B cell (primary cell): ENCODE measurements around the gene P3H4. TPM values are rescaled to one million over a fixed set of nuclear protein-coding genes. Genes with fewer than 3 reads are reported as not detected.

ENCODE experiments used
- ATAC-seq: fragments of 200-7000 bp; cut with Tn5 transposase; one replicate; pipeline ENCODE4 v1.10.0; 2021; ENCODE audit warnings: low read depth, mild to moderate bottlenecking, moderate number of reproducible peaks, moderate library complexity
- CTCF ChIA-PET: fragments of 350-600 bp; sonication (Branson Sonifier 250); formaldehyde crosslinking; loops from one replicate; lab custom pipeline; 2021; ENCODE audit warnings: antibody characterized with exemption, inconsistent platforms; lab: Charles Lee
- POLR2A ChIA-PET: fragments of 350-600 bp; sonication (Branson Sonifier 250); formaldehyde crosslinking; loops from one replicate; lab custom pipeline; 2021; ENCODE audit warnings: antibody characterized with exemption; lab: Charles Lee
- DNase-seq: peaks from one replicate; pipeline ENCODE4 v3.0.0; 2013
- H2AFZ ChIP-seq: 2 replicates; pipeline ENCODE4 v1.6.1; 2012; ENCODE audit warnings: mild to moderate bottlenecking, low read depth, low read length; ENCODE audit not compliant: insufficient read depth, poor library complexity, severe bottlenecking
- H3K27ac ChIP-seq, 2 donors: 1 replicate in 1 of 2; 2 replicates in 1 of 2; pipeline ENCODE4 v1.5.1; 2012 to 2013; ENCODE audit warnings: low read length in 2 of 2, mild to moderate bottlenecking in 2 of 2, moderate library complexity in 1 of 2
- H3K27me3 ChIP-seq, 4 experiments: fragments of 200-600 bp in 1 of 4; sonication (generic) in 1 of 4; replicated peaks in 1 of 4; 1 replicate in 2 of 4; 2 replicates in 2 of 4; pipeline versions ENCODE4 v1.6.1 to v1.7.0; 2013 to 2016; ENCODE audit warnings: low read length in 3 of 4, mild to moderate bottlenecking in 2 of 4, mixed read lengths in 1 of 4, moderate library complexity in 1 of 4; ENCODE audit not compliant: insufficient read depth in 4 of 4, control insufficient read depth in 3 of 4; ENCODE audit errors: control extremely low read depth in 1 of 4
- H3K36me3 ChIP-seq, 2 experiments: replicated peaks in 1 of 2; 1 replicate in 1 of 2; 2 replicates in 1 of 2; pipeline versions ENCODE4 v1.6.1 to v1.7.1; 2013; ENCODE audit warnings: low read length in 1 of 2; ENCODE audit not compliant: insufficient read depth in 2 of 2, control insufficient read depth in 1 of 2; ENCODE audit errors: control extremely low read depth in 1 of 2, extremely low read depth in 1 of 2
- H3K4me1 ChIP-seq, 2 donors: fragments of 200-600 bp in 1 of 2; sonication (generic) in 1 of 2; 1 replicate in 1 of 2; 2 replicates in 1 of 2; pipeline versions ENCODE4 v1.5.1 to v1.6.1; 2013 to 2017; ENCODE audit warnings: low read length in 2 of 2; ENCODE audit not compliant: control insufficient read depth in 2 of 2, insufficient read depth in 2 of 2
- H3K4me2 ChIP-seq: replicated peaks from 2 replicates; pipeline ENCODE3; 2012; ENCODE audit warnings: mild to moderate bottlenecking, low read depth, low read length; ENCODE audit not compliant: poor library complexity, severe bottlenecking
- H3K4me3 ChIP-seq, 5 experiments: fragments of 200-600 bp in 1 of 5; sonication (generic) in 1 of 5; 1 replicate in 3 of 5; 2 replicates in 2 of 5; pipeline versions ENCODE4 v1.5.1 to v1.7.0; 2011 to 2016; ENCODE audit warnings: low read length in 4 of 5, mild to moderate bottlenecking in 4 of 5, low read depth in 2 of 5, control low read depth in 1 of 5, moderate library complexity in 1 of 5; ENCODE audit not compliant: insufficient read depth in 1 of 5; ENCODE audit errors: control extremely low read depth in 1 of 5, extremely low read depth in 1 of 5
- H3K79me2 ChIP-seq: fragments of 200-600 bp; sonication (generic); one replicate; pipeline ENCODE4 v1.6.0; 2016; ENCODE audit warnings: low read length; ENCODE audit not compliant: control insufficient read depth, insufficient read depth
- H3K9ac ChIP-seq: fragments of 200-600 bp; sonication (generic); 2 replicates; pipeline ENCODE4 v1.6.1; 2017; ENCODE audit warnings: mild to moderate bottlenecking, low read length, moderate library complexity
- H3K9me3 ChIP-seq, 3 donors: one replicate each; pipeline versions ENCODE4 v1.6.1 to v1.7.1; 2013; ENCODE audit warnings: low read length in 2 of 3; ENCODE audit not compliant: control insufficient read depth in 2 of 3, insufficient read depth in 1 of 3; ENCODE audit errors: control extremely low read depth in 1 of 3
- H4K20me1 ChIP-seq: 2 replicates; pipeline ENCODE4 v1.6.0; 2012; ENCODE audit warnings: mild to moderate bottlenecking, low read length; ENCODE audit not compliant: insufficient read depth, control insufficient read depth, poor library complexity, severe bottlenecking
- H3K27ac Mint-ChIP-seq: one replicate; pipeline ENCODE4 v1.8.0; 2021; ENCODE audit warnings: mixed read lengths
- H3K27me3 Mint-ChIP-seq: one replicate; pipeline ENCODE4 v1.8.0; 2021; ENCODE audit warnings: mixed read lengths
- H3K4me1 Mint-ChIP-seq: one replicate; pipeline ENCODE4 v1.8.0; 2021; ENCODE audit warnings: mixed read lengths
- H3K4me3 Mint-ChIP-seq: one replicate; pipeline ENCODE4 v1.8.0; 2021; ENCODE audit warnings: mixed read lengths
- H3K9me3 Mint-ChIP-seq: one replicate; pipeline ENCODE4 v1.8.0; 2022; ENCODE audit warnings: mixed read lengths; ENCODE audit not compliant: insufficient read depth
- CTCF ChIP-seq: fragments of 200-600 bp; IDR thresholded peaks from one replicate; pipeline ENCODE4 v1.8.0; 2022; ENCODE audit warnings: antibody characterized with exemption, mild to moderate bottlenecking
- EZH2 ChIP-seq: IDR thresholded peaks from 2 replicates; pipeline ENCODE4 v1.6.1; 2012; ENCODE audit warnings: borderline replicate concordance, low read depth, mild to moderate bottlenecking, moderate library complexity, low read length; ENCODE audit not compliant: insufficient read depth, poor library complexity, severe bottlenecking
- WGBS: methylation state at CpG from one replicate; pipeline ENCODE4 v1.1.5; 2013; ENCODE audit warnings: missing lambda C conversion rate; ENCODE audit not compliant: insufficient coverage; 5-methylcytosine and 5-hydroxymethylcytosine counted together
- intact Hi-C: fragments of 100-400 bp; cut with micrococcal nuclease; formaldehyde crosslinking; loops from one replicate; pipeline ENCODE4 v1.10.0; 2022
- polyA plus RNA-seq: library from polyadenylated mRNA; depleted of rRNA; stranded (reverse); fragments of >200 nt; gene quantifications from 2 replicates; pipeline ENCODE4 v1.2.3, GENCODE V29; 2012
- total RNA-seq, 2 donors: library from RNA; stranded (reverse); fragments of 120-200 nt in 1 of 2; gene quantifications; 1 replicate in 1 of 2; 2 replicates in 1 of 2; pipeline versions ENCODE4 v1.2.3 to v1.2.4, GENCODE V29; 2013 to 2022

Gene P3H4
- total and polyA plus RNA-seq, 2 donors (not counting 1 experiment from before 2014, with no cell fraction given) = 1.3 to 2.8 TPM

- POLR2A ChIA-PET = interaction anchor here (0.7 kb wide), 1 partner anchor 1794 kb away, joined by 3 read pairs; no protein-coding TSS in a partner anchor
- no peaks in the 10 kb centered on the region for H3K27me3 ChIP-seq
- Mint-ChIP-seq H3K27me3 (no peaks in the 10 kb centered on the region), H3K9me3 (no peaks in the 10 kb centered on the region), H3K4me1 (peaks cover 1% of the 10 kb centered on the region), H3K4me3 (no peak overlapping the region), H3K27ac (no peak overlapping the region)
- no peak overlapping the region for H3K4me2 ChIP-seq
- no peak overlapping the region for H3K27ac ChIP-seq
- H3K79me2 ChIP-seq = no peaks in the 10 kb centered on the region
- ATAC-seq = no peak
- H3K9ac ChIP-seq = no peak overlapping the region
- 96% methylated on average over 8 of the region's 14 CpGs for WGBS
- no peaks in the 10 kb centered on the region for H3K9me3 ChIP-seq
- H2AFZ ChIP-seq = no peak overlapping the region
- H3K36me3 ChIP-seq = no peaks in the 10 kb centered on the region
- intact Hi-C loops = no loop called here
- TF ChIP-seq EZH2 (no peak), CTCF (no peak)
- no peaks in the 10 kb centered on the region for H4K20me1 ChIP-seq
- DNase-seq = no peak
- CTCF ChIA-PET = interaction anchor here (1.3 to 1.4 kb wide), 2 partner anchors 8 kb away, joined by 4 to 5 read pairs; partner anchors contain the start of gene JUP
- no peak overlapping the region for H3K4me3 ChIP-seq
- H3K4me1 ChIP-seq = no peaks in the 10 kb centered on the region
These were observed 17.8 kb downstream of the P3H4 start for GRCh38 chr17:41793784-41794539.
